Measurements from ENCODE around the gene ZCCHC24.

The ZCCHC24 gene

DNA sequence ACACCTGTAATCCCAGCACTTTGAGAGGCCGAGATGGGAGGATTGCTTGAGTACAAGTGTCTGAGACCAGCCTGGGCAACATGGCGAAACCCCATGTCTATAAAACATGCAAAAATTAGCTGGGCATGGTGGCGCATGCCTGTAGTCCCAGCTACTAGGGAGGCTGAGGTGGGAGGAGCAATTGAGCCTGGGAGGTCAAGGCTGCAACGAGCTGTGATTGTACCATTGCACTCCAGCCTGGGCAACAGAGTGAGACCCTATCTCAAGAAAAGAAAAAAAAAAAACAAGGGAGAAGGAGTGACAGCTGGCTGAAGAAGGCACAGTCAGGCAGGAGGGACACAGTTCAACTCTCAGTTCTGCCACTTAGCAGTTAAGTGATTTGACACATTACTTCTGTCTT, 26.4 kb upstream of the ZCCHC24 start:
- no peaks in the 10 kb centered on the region for H3K79me2 ChIP-seq (ENCODE audit: insufficient read depth, low read length)
- H3K27me3 ChIP-seq (ENCODE audit: insufficient read depth, low read length), result no peaks in the 10 kb centered on the region
- no peaks in the 10 kb centered on the region for H3K4me1 ChIP-seq (ENCODE audit: insufficient read depth, low read length, severe bottlenecking)
- no peaks in the 10 kb centered on the region for H3K36me3 ChIP-seq (ENCODE audit: insufficient read depth, low read length)
- no peaks in the 10 kb centered on the region for H3F3A ChIP-seq (ENCODE audit: insufficient read depth, low read length)
- no peak overlapping the region for H3K4me3 ChIP-seq (ENCODE audit: low read depth, low read length, poor library complexity, severe bottlenecking)
- no peaks in the 10 kb centered on the region for H4K20me1 ChIP-seq (ENCODE audit: insufficient read depth, low read length)
- H3K9me3 ChIP-seq (ENCODE audit: low read length), result no peaks in the 10 kb centered on the region
- H3K9me2 ChIP-seq (ENCODE audit: low read depth, low read length), result no peaks in the 10 kb centered on the region
- no peak overlapping the region for H3K27ac ChIP-seq (ENCODE audit: low read depth, low read length, poor library complexity, severe bottlenecking)
- no peak overlapping the region for H3K4me2 ChIP-seq (ENCODE audit: low read length)
- H2AFZ ChIP-seq (ENCODE audit: low read length), result no peak overlapping the region
- TF ChIP-seq, protein P1, sequence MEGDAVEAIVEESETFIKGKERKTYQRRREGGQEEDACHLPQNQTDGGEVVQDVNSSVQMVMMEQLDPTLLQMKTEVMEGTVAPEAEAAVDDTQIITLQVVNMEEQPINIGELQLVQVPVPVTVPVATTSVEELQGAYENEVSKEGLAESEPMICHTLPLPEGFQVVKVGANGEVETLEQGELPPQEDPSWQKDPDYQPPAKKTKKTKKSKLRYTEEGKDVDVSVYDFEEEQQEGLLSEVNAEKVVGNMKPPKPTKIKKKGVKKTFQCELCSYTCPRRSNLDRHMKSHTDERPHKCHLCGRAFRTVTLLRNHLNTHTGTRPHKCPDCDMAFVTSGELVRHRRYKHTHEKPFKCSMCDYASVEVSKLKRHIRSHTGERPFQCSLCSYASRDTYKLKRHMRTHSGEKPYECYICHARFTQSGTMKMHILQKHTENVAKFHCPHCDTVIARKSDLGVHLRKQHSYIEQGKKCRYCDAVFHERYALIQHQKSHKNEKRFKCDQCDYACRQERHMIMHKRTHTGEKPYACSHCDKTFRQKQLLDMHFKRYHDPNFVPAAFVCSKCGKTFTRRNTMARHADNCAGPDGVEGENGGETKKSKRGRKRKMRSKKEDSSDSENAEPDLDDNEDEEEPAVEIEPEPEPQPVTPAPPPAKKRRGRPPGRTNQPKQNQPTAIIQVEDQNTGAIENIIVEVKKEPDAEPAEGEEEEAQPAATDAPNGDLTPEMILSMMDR (IDR thresholded peaks at IDR 0.05; ENCODE audit: low read length), result no peak
- no peak for TF ChIP-seq EZH2 (IDR thresholded peaks at IDR 0.05; ENCODE audit: borderline replicate concordance, low read length)
- H3K9ac ChIP-seq (ENCODE audit: low read length), result no peak overlapping the region

DNA sequence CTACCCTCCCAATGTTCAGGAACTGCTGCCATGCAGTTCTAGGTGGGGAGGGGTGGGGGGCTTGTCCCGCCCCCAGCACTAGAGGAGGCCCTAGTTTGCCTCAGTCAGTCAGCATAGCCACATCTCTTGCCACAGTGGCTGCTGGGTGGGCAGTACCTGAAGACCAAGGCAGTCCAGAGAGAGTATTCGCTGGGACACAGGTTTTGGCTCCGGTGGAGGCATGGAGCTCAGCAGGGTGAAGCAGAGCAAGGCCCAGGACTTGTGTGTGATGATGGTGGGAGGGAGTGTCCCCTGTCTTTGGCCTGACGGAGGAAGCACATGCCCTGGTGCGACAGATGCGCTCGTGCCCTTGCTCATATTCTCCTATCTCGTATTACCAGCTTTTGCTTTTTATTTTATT, 24.7 kb upstream of the ZCCHC24 start:
- Histone ChIP-seq H3K4me2 (ENCODE audit: low read length) (no peak overlapping the region), H2AFZ (ENCODE audit: low read length) (no peak overlapping the region), H3K9me2 (ENCODE audit: low read depth, low read length) (no peaks in the 10 kb centered on the region), H3K9me3 (ENCODE audit: low read length) (no peaks in the 10 kb centered on the region), H3K9ac (ENCODE audit: low read length) (no peak overlapping the region), H3K27me3 (ENCODE audit: insufficient read depth, low read length) (no peaks in the 10 kb centered on the region), H3K79me2 (ENCODE audit: insufficient read depth, low read length) (no peaks in the 10 kb centered on the region), H3K4me1 (ENCODE audit: insufficient read depth, low read length, severe bottlenecking) (no peaks in the 10 kb centered on the region), H3K36me3 (ENCODE audit: insufficient read depth, low read length) (no peaks in the 10 kb centered on the region), H3K27ac (ENCODE audit: low read depth, low read length, poor library complexity, severe bottlenecking) (no peak overlapping the region), H3F3A (ENCODE audit: insufficient read depth, low read length) (no peaks in the 10 kb centered on the region), H4K20me1 (ENCODE audit: insufficient read depth, low read length) (no peaks in the 10 kb centered on the region), H3K4me3 (ENCODE audit: low read depth, low read length, poor library complexity, severe bottlenecking) (no peak overlapping the region)
- TF ChIP-seq EZH2 (IDR thresholded peaks at IDR 0.05; ENCODE audit: borderline replicate concordance, low read length), result no peak
- TF ChIP-seq, protein P1 (IDR thresholded peaks at IDR 0.05; ENCODE audit: low read length), result no peak

DNA sequence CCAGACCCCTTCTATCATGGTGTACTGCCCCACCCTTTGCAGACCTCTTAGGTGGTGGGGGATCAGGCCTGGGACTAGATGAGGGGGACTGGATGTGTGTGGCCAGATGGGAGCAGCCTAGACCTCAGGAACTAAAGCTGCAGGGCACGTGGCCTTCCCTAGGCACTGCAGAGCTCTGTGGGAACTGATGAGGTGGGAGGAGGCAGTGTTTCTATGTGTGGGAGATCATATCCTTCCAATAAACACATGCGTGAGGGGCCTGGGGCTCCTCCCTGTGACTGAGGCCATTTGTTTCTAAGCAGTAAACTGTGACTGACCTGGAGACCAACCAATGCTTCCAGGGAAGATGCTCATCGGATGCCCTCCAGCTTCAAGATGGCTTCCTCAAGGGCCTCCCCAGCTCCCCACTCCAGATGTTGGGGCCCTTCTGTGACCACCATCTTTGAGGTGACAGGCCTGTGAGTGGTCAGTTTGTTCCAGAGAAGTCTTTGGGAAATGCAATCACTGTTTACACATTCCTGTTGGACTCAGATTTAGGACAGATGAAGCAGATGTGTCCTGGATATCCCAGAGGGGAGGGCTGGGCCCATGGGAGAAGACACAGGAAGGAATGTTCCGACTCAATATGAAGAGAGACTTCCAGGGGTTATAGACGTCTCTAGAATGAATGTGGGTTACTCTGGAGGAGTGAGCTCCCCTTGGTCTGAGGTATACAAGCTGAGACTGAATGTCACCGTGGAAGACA, 23.6 kb upstream of the ZCCHC24 start:
- H2AFZ ChIP-seq (ENCODE audit: low read length), result no peak overlapping the region
- no peaks in the 10 kb centered on the region for H3K9me2 ChIP-seq (ENCODE audit: low read depth, low read length)
- no peak overlapping the region for H3K4me2 ChIP-seq (ENCODE audit: low read length)
- no peaks in the 10 kb centered on the region for H3K9me3 ChIP-seq (ENCODE audit: low read length)
- TF ChIP-seq EZH2 (IDR thresholded peaks at IDR 0.05; ENCODE audit: borderline replicate concordance, low read length), result no peak
- TF ChIP-seq, protein P1 (IDR thresholded peaks at IDR 0.05; ENCODE audit: low read length), result no peak
- H3K9ac ChIP-seq (ENCODE audit: low read length), result no peak overlapping the region
- H3K36me3 ChIP-seq (ENCODE audit: insufficient read depth, low read length), result no peaks in the 10 kb centered on the region
- H3K79me2 ChIP-seq (ENCODE audit: insufficient read depth, low read length), result no peaks in the 10 kb centered on the region
- H3F3A ChIP-seq (ENCODE audit: insufficient read depth, low read length), result no peaks in the 10 kb centered on the region
- H3K4me1 ChIP-seq (ENCODE audit: insufficient read depth, low read length, severe bottlenecking), result no peaks in the 10 kb centered on the region
- H3K27me3 ChIP-seq (ENCODE audit: insufficient read depth, low read length), result no peaks in the 10 kb centered on the region
- no peaks in the 10 kb centered on the region for H4K20me1 ChIP-seq (ENCODE audit: insufficient read depth, low read length)
- H3K4me3 ChIP-seq (ENCODE audit: low read depth, low read length, poor library complexity, severe bottlenecking), result no peak overlapping the region
- H3K27ac ChIP-seq (ENCODE audit: low read depth, low read length, poor library complexity, severe bottlenecking), result no peak overlapping the region
